Subcutaneous adipose tissue (tissue), 4 donors: ENCODE results near the gene SUGCT. TPM values are rescaled to one million over a fixed set of nuclear protein-coding genes. Genes with fewer than 3 reads are reported as not detected.

Experiments used
- CTCF ChIP-seq: fragments of 450-650 bp; IDR thresholded peaks from one replicate; pipeline ENCODE4 v1.5.1; 2016; ENCODE audit warnings: low read depth, mild to moderate bottlenecking, control low read depth, antibody characterized with exemption, moderate library complexity
- total RNA-seq, 4 donors: library from RNA; depleted of rRNA; stranded (reverse); fragments of >200 nt; gene quantifications; one replicate each; pipeline ENCODE4 v1.1.0, GENCODE V29; 2016

Gene SUGCT
- total RNA-seq, 4 donors from 2014 or later, result 1.1 to 3.1 (median 1.8) TPM

GRCh38 chr7:40742270-40742669 is 607.5 kb downstream of the SUGCT start:
- no peak for TF ChIP-seq CTCF

GRCh38 chr7:40746841-40747556 is 612.2 kb downstream of the SUGCT start:
- TF ChIP-seq CTCF, result no peak

GRCh38 chr7:40747856-40748255 is 613.1 kb downstream of the SUGCT start:
- TF ChIP-seq CTCF, result no peak

GRCh38 chr7:40749877-40750276 is 615.1 kb downstream of the SUGCT start:
- no peak for TF ChIP-seq CTCF

GRCh38 chr7:40753455-40753854 is 618.6 kb downstream of the SUGCT start:
- no peak for TF ChIP-seq CTCF

- TF ChIP-seq CTCF, result no peak
Measured at GRCh38 chr7:40755438-40755837, 620.6 kb downstream of the SUGCT start.

GRCh38 chr7:40757109-40757508 is 622.3 kb downstream of the SUGCT start:
- TF ChIP-seq CTCF, result no peak
